ENCODE results near the gene GPX7.

- no peak for TF ChIP-seq GATA3 (IDR thresholded peaks at IDR 0.05; ENCODE audit: low read depth, low read length)
- no peak for TF ChIP-seq GATA2 (IDR thresholded peaks at IDR 0.05; ENCODE audit: low read depth, low read length)
These were observed 47.4 kb upstream of the GPX7 start for GRCh38 chr1:52554756-52555155.
